Spinal cord (tissue), 10 donors: ENCODE measurements around the gene AKR1A1. TPM values are rescaled to one million over a fixed set of nuclear protein-coding genes. Genes with fewer than 3 reads are reported as not detected.
"Not testable (repeated sequence)": the region's sequence is repeated elsewhere in the genome, so short reads cannot be mapped to it uniquely, and the experiment has no call there.

ENCODE experiments used
- DNase-seq, 6 donors: peaks; one replicate each; pipeline versions ENCODE4 v3.0.0 to v3.0.0-alpha.2; 2013 to 2015; ENCODE audit warnings: low spot score in 6 of 6, low read depth in 4 of 6
- H3K27ac ChIP-seq: one replicate; pipeline ENCODE4 v1.5.1; 2013; ENCODE audit warnings: low read depth, low read length, control low read depth
- H3K27me3 ChIP-seq: one replicate; pipeline ENCODE4 v1.6.1; 2013; ENCODE audit warnings: low read length; ENCODE audit not compliant: control insufficient read depth, insufficient read depth
- H3K36me3 ChIP-seq: one replicate; pipeline ENCODE4 v1.6.1; 2013; ENCODE audit warnings: low read length; ENCODE audit not compliant: control insufficient read depth, insufficient read depth
- H3K4me1 ChIP-seq: one replicate; pipeline ENCODE4 v1.6.1; 2013; ENCODE audit warnings: low read length; ENCODE audit not compliant: control insufficient read depth, insufficient read depth
- H3K4me3 ChIP-seq: one replicate; pipeline ENCODE4 v1.5.1; 2013; ENCODE audit warnings: low read depth, low read length, control low read depth
- H3K9me3 ChIP-seq: one replicate; pipeline ENCODE4 v1.6.1; 2013; ENCODE audit warnings: low read length; ENCODE audit not compliant: control insufficient read depth, insufficient read depth
- WGBS: methylation state at CpG from one replicate; pipeline ENCODE4 v1.1.5; 2013; ENCODE audit warnings: missing lambda C conversion rate; ENCODE audit not compliant: insufficient coverage; 5-methylcytosine and 5-hydroxymethylcytosine counted together
- polyA plus RNA-seq, 2 donors: library from polyadenylated mRNA; unstranded; fragments of 120-200 nt; gene quantifications; one replicate each; pipeline ENCODE4 v1.2.1, GENCODE V29; 2013; ENCODE audit not compliant: insufficient read length in 2 of 2
- total RNA-seq, 2 donors: library from RNA; depleted of rRNA in 1 of 2; stranded (reverse); fragments of 120-200 nt in 1 of 2; fragments of >200 nt in 1 of 2; gene quantifications; one replicate each; pipeline versions ENCODE4 v1.2.3 to v1.2.4, GENCODE V29; 2013 to 2014
- donor health status: healthy.

The AKR1A1 gene
- total and polyA plus RNA-seq, 4 donors: 58.9 to 121 (median 114) TPM

GRCh38 chr1:45583666-45584350 lies 33.2 kb downstream of the AKR1A1 start, which contains the start of gene NASP:
Gene NASP (plus strand): TSS chr1:45584041. CDS start chr1:45584147, 106 bp downstream.
- Histone ChIP-seq H3K4me3 (peak within 1 kb of the TSS; percentile 99), H3K27me3 (no peaks in the 10 kb centered on the region), H3K9me3 (no peaks in the 10 kb centered on the region), H3K36me3 (peaks cover 2% of the 10 kb centered on the region), H3K27ac (peak within 1 kb of the TSS; percentile 99), H3K4me1 (peaks cover 20% of the 10 kb centered on the region)
- under 1% methylated on average over 40 of the region's 41 CpGs for WGBS
- DNase-seq: peak; percentile 86 to 98 (median 92)

GRCh38 chr1:45584351-45585109 lies 33.9 kb downstream of the AKR1A1 start:
- WGBS: 0% methylated on average over 59 of the region's 59 CpGs
- peak overlapping the region; percentile 99 for H3K4me3 ChIP-seq
- H3K36me3 ChIP-seq: peaks cover 2% of the 10 kb centered on the region
- peak; percentile 76 to 97 (median 90) for DNase-seq
- no peaks in the 10 kb centered on the region for H3K27me3 ChIP-seq
- no peaks in the 10 kb centered on the region for H3K9me3 ChIP-seq
- peaks cover 20% of the 10 kb centered on the region for H3K4me1 ChIP-seq
- peak overlapping the region; percentile 99 for H3K27ac ChIP-seq

- Histone ChIP-seq H3K9me3 (no peaks in the 10 kb centered on the region), H3K4me1 (peaks cover 20% of the 10 kb centered on the region), H3K27me3 (no peaks in the 10 kb centered on the region), H3K36me3 (peaks cover 2% of the 10 kb centered on the region), H3K27ac (peak overlapping the region; percentile 99), H3K4me3 (peak overlapping the region; percentile 99)
- WGBS: 0% methylated on average over 2 of the region's 5 CpGs
- DNase-seq: no peak
These were observed 34.4 kb downstream of the AKR1A1 start for GRCh38 chr1:45585110-45585426.

GRCh38 chr1:45585496-45586075 lies 35.0 kb downstream of the AKR1A1 start:
- H3K36me3 ChIP-seq: peaks cover 2% of the 10 kb centered on the region
- DNase-seq: no peak
- peak overlapping the region; percentile 99 for H3K4me3 ChIP-seq
- H3K27me3 ChIP-seq: no peaks in the 10 kb centered on the region
- H3K9me3 ChIP-seq: no peaks in the 10 kb centered on the region
- peak overlapping the region; percentile 33 for H3K27ac ChIP-seq
- peaks cover 20% of the 10 kb centered on the region for H3K4me1 ChIP-seq
- 19% methylated on average over 5 of the region's 7 CpGs for WGBS

GRCh38 chr1:45586769-45587168 lies 36.1 kb downstream of the AKR1A1 start:
- peaks cover 8% of the 10 kb centered on the region for H3K36me3 ChIP-seq
- peaks cover 20% of the 10 kb centered on the region for H3K4me1 ChIP-seq
- DNase-seq: no peak
- H3K9me3 ChIP-seq: no peaks in the 10 kb centered on the region
- H3K27ac ChIP-seq: no peak overlapping the region
- no peak overlapping the region for H3K4me3 ChIP-seq
- no CpG with 5 or more reads among the region's 4 CpGs for WGBS
- no peaks in the 10 kb centered on the region for H3K27me3 ChIP-seq

- H3K9me3 ChIP-seq: no peaks in the 10 kb centered on the region
- no peak for DNase-seq
- H3K27ac ChIP-seq: no peak overlapping the region
- H3K36me3 ChIP-seq: peaks cover 33% of the 10 kb centered on the region
- H3K27me3 ChIP-seq: no peaks in the 10 kb centered on the region
- peaks cover 13% of the 10 kb centered on the region for H3K4me1 ChIP-seq
- no CpG with 5 or more reads among the region's 1 CpG for WGBS
- H3K4me3 ChIP-seq: no peak overlapping the region
These were observed 39.2 kb downstream of the AKR1A1 start for GRCh38 chr1:45589861-45590260.

- 100% methylated on average over 4 of the region's 4 CpGs for WGBS
- H3K4me1 ChIP-seq: no peaks in the 10 kb centered on the region
- H3K27me3 ChIP-seq: no peaks in the 10 kb centered on the region
- no peak overlapping the region for H3K27ac ChIP-seq
- no peak overlapping the region for H3K4me3 ChIP-seq
- H3K9me3 ChIP-seq: no peaks in the 10 kb centered on the region
- H3K36me3 ChIP-seq: peaks cover 34% of the 10 kb centered on the region
- DNase-seq: no peak
These were observed 43.8 kb downstream of the AKR1A1 start for GRCh38 chr1:45594412-45594811.

- H3K4me1 ChIP-seq, H3K4me3 ChIP-seq, H3K9me3 ChIP-seq, DNase-seq, H3K27me3 ChIP-seq, H3K27ac ChIP-seq: not testable (repeated sequence)
- WGBS: 98% methylated on average over 6 of the region's 8 CpGs
- peaks cover 28% of the 10 kb centered on the region for H3K36me3 ChIP-seq
These were observed 46.1 kb downstream of the AKR1A1 start for GRCh38 chr1:45596765-45597164.

- Histone ChIP-seq H3K4me1 (no peaks in the 10 kb centered on the region), H3K9me3 (no peaks in the 10 kb centered on the region), H3K4me3 (no peak overlapping the region), H3K27ac (no peak overlapping the region), H3K27me3 (no peaks in the 10 kb centered on the region), H3K36me3 (peaks cover 9% of the 10 kb centered on the region)
- no peak for DNase-seq
- WGBS: no CpG with 5 or more reads among the region's 2 CpGs
These were observed 53.6 kb downstream of the AKR1A1 start for GRCh38 chr1:45604239-45604638.
